Brain microvascular endothelial cell (primary cell): Measurements from ENCODE around the gene FXYD2.
A peak's percentile ranks its signal among the peaks of the same experiment; 100 is the strongest.

Source experiments
- DNase-seq: peaks from one replicate; pipeline ENCODE4 v3.0.0-alpha.2; 2020
- H3K27ac ChIP-seq: fragments of 250-450 bp; sonication (Bioruptor Pico); 2 replicates; pipeline ENCODE4 v1.5.1; 2020; ENCODE audit warnings: mild to moderate bottlenecking, moderate library complexity
- H3K27me3 ChIP-seq: fragments of 250-450 bp; sonication (Bioruptor Pico); replicated peaks from 2 replicates; pipeline ENCODE4 v1.5.1; 2020; ENCODE audit warnings: mild to moderate bottlenecking
- H3K36me3 ChIP-seq: fragments of 250-450 bp; sonication (Bioruptor Pico); replicated peaks from 2 replicates; pipeline ENCODE4 v1.5.1; 2020; ENCODE audit warnings: mild to moderate bottlenecking
- H3K4me3 ChIP-seq: 2 replicates; pipeline ENCODE4 v1.5.1; 2011; ENCODE audit warnings: low read depth, mild to moderate bottlenecking, control low read depth, low read length, moderate library complexity
- CTCF ChIP-seq: IDR thresholded peaks from 2 replicates; pipeline ENCODE4 v1.5.1; 2011; ENCODE audit warnings: low read depth, mild to moderate bottlenecking, moderate library complexity, low read length, control low read depth, inconsistent platforms; ENCODE audit errors: missing control alignments
- in situ Hi-C: cut with HindIII; loops from 2 replicates; pipeline ENCODE4 v1.10.0; 2017; ENCODE audit warnings: low sequenced_read_pairs, low pct_ligation_motif_present

The FXYD2 gene

GRCh38 chr11:117819096-117820040, 5.2 kb downstream of the FXYD2 start:
- H3K4me3 ChIP-seq: no peak overlapping the region
- H3K27ac ChIP-seq: no peak overlapping the region
- TF ChIP-seq CTCF: peak; percentile 90
- peak; percentile 66 for DNase-seq
- H3K27me3 ChIP-seq: no peaks in the 10 kb centered on the region
- H3K36me3 ChIP-seq: no peaks in the 10 kb centered on the region
- in situ Hi-C loops: loop anchor here (25.0 kb wide), 1 partner anchor 382 kb away; no protein-coding TSS in a partner anchor

GRCh38 chr11:117818041-117818873, 6.3 kb downstream of the FXYD2 start:
- Histone ChIP-seq H3K27ac (no peak overlapping the region), H3K27me3 (no peaks in the 10 kb centered on the region), H3K4me3 (no peak overlapping the region), H3K36me3 (no peaks in the 10 kb centered on the region)
- in situ Hi-C loops: loop anchor here (25.0 kb wide), 1 partner anchor 381 kb away; no protein-coding TSS in a partner anchor
- DNase-seq: peak; percentile 31
- TF ChIP-seq CTCF: no peak

DNA sequence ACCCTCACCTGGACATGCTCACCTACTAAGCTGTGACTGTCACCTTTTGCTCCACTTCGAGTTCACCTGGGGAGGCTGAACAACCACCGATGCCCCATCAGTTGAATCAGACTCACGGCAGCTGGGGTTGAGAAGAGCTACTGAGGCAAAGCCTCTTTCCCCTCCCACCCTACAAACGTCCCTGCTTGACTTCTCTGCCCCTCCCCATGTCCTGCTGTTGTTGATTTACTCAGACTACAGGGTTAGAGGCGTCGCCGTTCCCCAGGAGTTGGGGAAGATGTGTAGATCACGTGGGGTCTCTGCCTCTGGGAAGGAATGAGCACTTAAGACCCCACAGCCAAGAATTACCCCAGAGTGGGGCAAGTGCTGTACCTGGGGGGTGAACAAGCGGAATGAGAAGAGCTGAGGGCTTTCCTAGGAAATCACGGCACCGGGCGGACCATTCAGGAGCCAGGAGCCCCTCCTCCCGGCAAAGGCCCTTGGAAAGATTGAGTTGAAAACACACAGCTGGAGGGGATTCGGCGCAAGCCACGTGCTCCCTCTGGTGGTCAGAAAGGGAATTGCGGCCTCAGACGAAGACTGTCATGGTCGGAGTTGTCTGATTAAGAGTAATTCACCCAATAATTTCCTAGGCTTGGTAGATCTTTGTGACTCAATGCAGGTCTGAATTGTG, 7.0 kb downstream of the FXYD2 start:
- H3K36me3 ChIP-seq: no peaks in the 10 kb centered on the region
- no peak overlapping the region for H3K27ac ChIP-seq
- in situ Hi-C loops: loop anchor here (25.0 kb wide), 1 partner anchor 380 kb away; no protein-coding TSS in a partner anchor
- DNase-seq: peak; percentile 83
- H3K27me3 ChIP-seq: no peaks in the 10 kb centered on the region
- no peak overlapping the region for H3K4me3 ChIP-seq
- TF ChIP-seq CTCF: peak; percentile 99

- in situ Hi-C loops: loop anchor here (25.0 kb wide), 1 partner anchor 380 kb away; no protein-coding TSS in a partner anchor
- no peak for DNase-seq
- no peak overlapping the region for H3K27ac ChIP-seq
These were observed 7.6 kb downstream of the FXYD2 start for GRCh38 chr11:117816846-117817367.

More at GRCh38 chr11:117816846-117817367, 7.6 kb downstream of the FXYD2 start:
- Histone ChIP-seq H3K27me3 (no peaks in the 10 kb centered on the region), H3K4me3 (no peak overlapping the region), H3K36me3 (no peaks in the 10 kb centered on the region)
- no peak for TF ChIP-seq CTCF
